HG03565 (cell line): ENCODE results near the gene TMEM220.

Experiments
- ATAC-seq: cut with Tn5 transposase; IDR thresholded peaks from one replicate; pipeline ENCODE4 v1.9.1; 2021; ENCODE audit warnings: mild to moderate bottlenecking, moderate library complexity; ENCODE audit not compliant: unreplicated experiment

The TMEM220 gene

GRCh38 chr17:10729334-10730193 is at the start of gene TMEM220:
Gene TMEM220, minus strand, starts transcription at chr17:10730023. Its CDS starts 172 bp downstream, at chr17:10729851.
- peak; percentile 60 for ATAC-seq

- no peak for ATAC-seq
These were observed 49.8 kb upstream of the TMEM220 start for GRCh38 chr17:10779609-10780008.

- no peak for ATAC-seq
These were observed 48.1 kb upstream of the TMEM220 start for GRCh38 chr17:10777890-10778289.

- no peak for ATAC-seq
These were observed 47.4 kb upstream of the TMEM220 start for GRCh38 chr17:10777131-10777807.

- ATAC-seq, result no peak
These were observed 46.6 kb upstream of the TMEM220 start for GRCh38 chr17:10776381-10776780.

- ATAC-seq, result no peak
These were observed 46.0 kb upstream of the TMEM220 start for GRCh38 chr17:10775740-10776356.

GRCh38 chr17:10775058-10775457 is 45.2 kb upstream of the TMEM220 start:
- no peak for ATAC-seq

DNA sequence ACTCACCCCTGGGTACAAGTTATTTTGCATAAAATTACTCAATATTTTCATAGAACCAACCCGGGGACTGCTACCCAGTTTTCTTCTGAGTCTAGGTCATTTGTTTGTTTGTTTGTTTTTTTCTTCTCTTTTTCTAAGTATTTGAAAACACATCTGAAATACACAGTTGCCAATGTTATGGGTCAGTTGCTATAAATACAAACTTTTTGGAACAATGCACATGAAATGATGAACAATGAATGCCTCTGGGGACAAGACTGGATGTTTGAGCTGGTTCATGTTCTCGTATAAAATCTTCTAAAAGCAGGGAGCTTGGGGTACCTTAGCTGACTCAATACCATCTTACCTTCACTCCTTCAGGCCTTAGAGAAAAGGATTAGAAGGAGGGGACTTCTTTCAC is 43.6 kb upstream of the TMEM220 start:
- no peak for ATAC-seq

GRCh38 chr17:10772425-10773380 is 42.9 kb upstream of the TMEM220 start:
- ATAC-seq, result no peak

DNA sequence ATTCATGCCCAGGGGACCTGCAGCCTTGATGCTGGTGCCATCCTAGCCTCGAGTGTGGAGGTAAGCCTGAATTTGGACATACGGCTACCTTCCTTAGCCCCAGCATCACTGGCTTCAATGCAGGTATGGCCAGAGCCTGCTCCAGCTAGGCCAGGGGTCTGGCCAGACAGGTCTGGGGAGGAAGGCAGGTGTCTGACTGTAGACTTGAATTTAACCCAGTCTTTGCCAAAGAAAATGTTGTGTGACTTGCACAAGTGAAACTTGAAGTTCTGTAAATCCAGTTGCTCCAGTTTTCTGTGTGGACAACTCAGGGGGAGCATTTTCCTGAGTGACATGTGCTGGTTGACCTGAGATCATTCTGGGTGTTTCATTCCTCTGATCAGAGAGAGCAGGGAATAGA is 41.3 kb upstream of the TMEM220 start:
- ATAC-seq, result no peak

DNA sequence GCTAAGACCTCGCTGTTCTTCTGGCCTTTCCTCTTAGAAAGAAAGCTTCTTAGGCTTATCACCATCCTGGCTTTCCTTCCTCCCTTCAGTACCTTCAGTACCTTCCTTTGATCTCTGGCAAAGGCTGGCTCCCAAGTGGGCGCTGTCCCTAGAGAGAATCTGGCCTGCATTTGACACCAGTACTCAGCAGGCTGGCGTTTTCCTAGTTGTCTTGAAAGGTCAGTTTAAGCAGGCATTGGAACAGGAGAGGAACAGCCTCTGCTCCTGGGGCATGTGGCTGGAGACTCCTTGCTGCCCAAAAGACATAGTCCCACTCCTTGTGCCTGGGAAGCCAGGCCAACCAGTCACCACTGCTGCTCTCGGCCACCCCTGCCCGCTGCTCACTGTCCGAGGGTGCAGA is 40.0 kb upstream of the TMEM220 start:
- ATAC-seq, result no peak

- ATAC-seq, result no peak
These were observed 39.0 kb upstream of the TMEM220 start for GRCh38 chr17:10768750-10769251.

DNA sequence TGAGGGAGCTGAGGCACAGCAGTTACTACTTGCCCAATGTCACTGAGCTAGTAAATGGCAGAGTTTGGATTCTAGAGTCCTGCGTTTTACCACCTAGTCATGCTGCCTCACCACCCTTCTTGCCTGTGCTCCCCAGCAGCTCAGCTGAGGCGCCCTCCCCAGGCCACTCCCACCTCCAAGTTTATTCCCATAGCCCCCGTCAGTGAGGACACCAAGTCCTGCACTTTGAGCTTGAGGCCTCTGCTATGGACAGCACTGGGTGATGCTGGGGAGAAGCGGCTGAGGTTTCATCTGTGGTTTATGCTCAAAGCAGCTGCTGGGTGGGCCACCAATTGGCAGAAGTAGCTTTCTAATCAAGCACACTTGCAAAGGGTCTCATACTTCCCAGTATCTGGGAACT is 37.4 kb upstream of the TMEM220 start:
- ATAC-seq, result no peak

GRCh38 chr17:10762037-10762436 is 32.2 kb upstream of the TMEM220 start:
- ATAC-seq, result no peak

DNA sequence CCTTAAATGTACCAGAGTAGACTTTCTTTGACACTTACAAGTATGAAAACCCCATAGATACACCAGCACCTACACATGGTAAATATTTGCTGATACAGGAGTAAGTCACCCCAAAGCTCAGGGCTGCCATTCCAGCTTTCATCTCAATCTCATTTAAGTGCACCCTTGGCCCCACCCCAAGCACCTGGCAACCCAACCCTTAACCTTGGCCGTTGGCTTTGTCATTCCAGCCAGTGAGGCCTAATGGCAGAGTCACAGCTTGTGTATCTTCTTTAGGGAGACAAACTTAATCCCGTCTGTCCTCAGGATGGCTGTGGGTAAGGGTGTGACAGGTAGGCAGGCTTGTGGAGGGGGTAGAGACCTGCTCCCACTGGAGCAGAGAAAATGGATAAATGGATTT is 31.5 kb upstream of the TMEM220 start:
- no peak for ATAC-seq

GRCh38 chr17:10758062-10758461 is 28.2 kb upstream of the TMEM220 start:
- ATAC-seq, result no peak

DNA sequence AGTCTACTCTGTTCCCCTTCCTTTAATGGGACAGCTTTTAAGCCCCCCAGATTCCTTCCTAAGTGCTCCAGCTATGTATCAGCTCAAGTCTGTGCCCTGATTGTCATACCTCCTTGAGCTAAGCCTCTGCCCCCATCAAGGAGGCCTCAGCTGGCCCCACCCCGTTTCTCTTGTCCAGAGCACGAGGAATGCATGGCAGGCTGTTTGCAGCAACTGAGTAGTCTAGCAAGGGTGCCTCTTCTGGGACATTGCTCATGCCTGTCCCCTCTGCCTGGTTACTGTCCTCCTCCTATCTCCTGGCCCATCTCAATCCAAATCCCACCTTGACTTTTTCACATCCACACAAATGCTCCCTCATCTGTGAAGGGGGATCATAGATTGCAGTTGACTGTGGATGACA is 27.8 kb upstream of the TMEM220 start:
- ATAC-seq, result no peak

- no peak for ATAC-seq
These were observed 27.2 kb upstream of the TMEM220 start for GRCh38 chr17:10757067-10757466.

- no peak for ATAC-seq
These were observed 26.8 kb upstream of the TMEM220 start for GRCh38 chr17:10756619-10757018.

DNA sequence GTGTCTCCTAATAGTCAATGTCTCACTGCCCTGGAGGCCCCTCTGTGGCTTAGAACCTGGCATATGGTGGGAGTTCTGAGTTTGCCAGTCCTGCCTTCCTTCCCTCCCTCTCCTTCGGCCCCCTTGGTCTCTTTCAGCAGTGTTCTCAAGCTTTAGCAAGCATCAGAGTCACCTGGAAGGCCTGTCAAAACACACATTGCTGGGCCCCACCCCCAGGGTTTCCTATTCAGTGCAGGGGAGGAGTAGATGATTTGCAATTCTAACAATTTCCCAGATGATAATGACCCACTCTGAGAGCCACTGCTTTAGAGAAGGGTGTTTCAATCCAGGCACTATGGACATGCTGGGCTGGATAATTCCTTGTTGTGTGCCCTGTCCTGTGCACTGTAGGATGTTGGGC is 26.4 kb upstream of the TMEM220 start:
- ATAC-seq, result no peak
